ENCODE results near the gene ZNF699. TPM values are rescaled to one million over a fixed set of nuclear protein-coding genes. Genes with fewer than 3 reads are reported as not detected.
"Not testable (repeated sequence)": the region's sequence is repeated elsewhere in the genome, so short reads cannot be mapped to it uniquely, and the experiment has no call there.

Gene ZNF699
- total RNA-seq (2014; rRNA removed; shearing (Covaris generic)) = 2.1 and 9.4 TPM in 2 replicates

- peak; percentile 96 for DNase-seq (ENCODE audit: low spot score)
Observed at GRCh38 chr19:9309139-9309973, at the start of gene ZNF699. Gene ZNF699, minus strand, starts transcription at chr19:9309838. Its CDS starts 4,719 bp downstream, at chr19:9305119.

GRCh38 chr19:9354651-9355050, 45.0 kb upstream of the ZNF699 start:
- no peak for DNase-seq (ENCODE audit: low spot score)

GRCh38 chr19:9353011-9353410, 43.4 kb upstream of the ZNF699 start:
- no peak for DNase-seq (ENCODE audit: low spot score)

- no peak for DNase-seq (ENCODE audit: low spot score)
Observed at GRCh38 chr19:9352505-9352904, 42.9 kb upstream of the ZNF699 start.

GRCh38 chr19:9348671-9349070, 39.0 kb upstream of the ZNF699 start:
- DNase-seq (ENCODE audit: low spot score) = no peak

- DNase-seq (ENCODE audit: low spot score) = no peak
Observed at GRCh38 chr19:9348253-9348652, 38.6 kb upstream of the ZNF699 start.

GRCh38 chr19:9345005-9345404, 35.4 kb upstream of the ZNF699 start:
- no peak for DNase-seq (ENCODE audit: low spot score)

- no peak for DNase-seq (ENCODE audit: low spot score)
Observed at GRCh38 chr19:9342610-9343304, 33.1 kb upstream of the ZNF699 start.

GRCh38 chr19:9329999-9330398, 20.4 kb upstream of the ZNF699 start:
- no peak for DNase-seq (ENCODE audit: low spot score)

- no peak for DNase-seq (ENCODE audit: low spot score)
Observed at GRCh38 chr19:9324584-9324962, 14.9 kb upstream of the ZNF699 start.

GRCh38 chr19:9323919-9324583, 14.4 kb upstream of the ZNF699 start, which contains the start of gene ZNF559:
Gene ZNF559, plus strand, starts transcription at chr19:9324179. Its CDS starts 14,371 bp downstream, at chr19:9338550.
- peak; percentile 72 for DNase-seq (ENCODE audit: low spot score)

- peak; percentile 35 for DNase-seq (ENCODE audit: low spot score)
Observed at GRCh38 chr19:9323557-9323918, 13.9 kb upstream of the ZNF699 start.

GRCh38 chr19:9322201-9322600, 12.6 kb upstream of the ZNF699 start:
- not testable (repeated sequence) for DNase-seq (ENCODE audit: low spot score)

- not testable (repeated sequence) for DNase-seq (ENCODE audit: low spot score)
Observed at GRCh38 chr19:9321756-9322155, 12.1 kb upstream of the ZNF699 start.

- DNase-seq (ENCODE audit: low spot score) = no peak
Observed at GRCh38 chr19:9321338-9321737, 11.7 kb upstream of the ZNF699 start.

- DNase-seq (ENCODE audit: low spot score) = no peak
Observed at GRCh38 chr19:9313756-9314155, 4.1 kb upstream of the ZNF699 start.

GRCh38 chr19:9309974-9310446, 372 bp upstream of the ZNF699 start:
- DNase-seq (ENCODE audit: low spot score) = peak; percentile 92

- no peak for DNase-seq (ENCODE audit: low spot score)
Observed at GRCh38 chr19:9308091-9308770, 1.4 kb downstream of the ZNF699 start.

- no peak for DNase-seq (ENCODE audit: low spot score)
Observed at GRCh38 chr19:9306443-9306842, 3.2 kb downstream of the ZNF699 start.

GRCh38 chr19:9296336-9296735, 13.3 kb downstream of the ZNF699 start:
- DNase-seq (ENCODE audit: low spot score) = no peak

- no peak for DNase-seq (ENCODE audit: low spot score)
Observed at GRCh38 chr19:9295411-9295849, 14.2 kb downstream of the ZNF699 start.

Measured in HT-29 (cell line).